Prostate gland (tissue), 2 donors: ENCODE data around the gene SUV39H1.

ENCODE experiments used
- POLR2A ChIP-seq: fragments of 450-650 bp; IDR thresholded peaks from one replicate; pipeline ENCODE4 v1.6.1; 2016; ENCODE audit warnings: antibody characterized with exemption, mild to moderate bottlenecking
- TF ChIP-seq, protein P1 (sequence below), 4 experiments: fragments of 200-600 bp in 2 of 4; fragments of 450-650 bp in 2 of 4; sonication (generic) in 2 of 4; IDR thresholded peaks; 1 replicate in 3 of 4; 2 replicates in 1 of 4; pipeline ENCODE4 v1.5.1; 2016 to 2019; ENCODE audit warnings: antibody characterized with exemption in 4 of 4, mild to moderate bottlenecking in 2 of 4, moderate library complexity in 2 of 4

- TF ChIP-seq, protein P1, sequence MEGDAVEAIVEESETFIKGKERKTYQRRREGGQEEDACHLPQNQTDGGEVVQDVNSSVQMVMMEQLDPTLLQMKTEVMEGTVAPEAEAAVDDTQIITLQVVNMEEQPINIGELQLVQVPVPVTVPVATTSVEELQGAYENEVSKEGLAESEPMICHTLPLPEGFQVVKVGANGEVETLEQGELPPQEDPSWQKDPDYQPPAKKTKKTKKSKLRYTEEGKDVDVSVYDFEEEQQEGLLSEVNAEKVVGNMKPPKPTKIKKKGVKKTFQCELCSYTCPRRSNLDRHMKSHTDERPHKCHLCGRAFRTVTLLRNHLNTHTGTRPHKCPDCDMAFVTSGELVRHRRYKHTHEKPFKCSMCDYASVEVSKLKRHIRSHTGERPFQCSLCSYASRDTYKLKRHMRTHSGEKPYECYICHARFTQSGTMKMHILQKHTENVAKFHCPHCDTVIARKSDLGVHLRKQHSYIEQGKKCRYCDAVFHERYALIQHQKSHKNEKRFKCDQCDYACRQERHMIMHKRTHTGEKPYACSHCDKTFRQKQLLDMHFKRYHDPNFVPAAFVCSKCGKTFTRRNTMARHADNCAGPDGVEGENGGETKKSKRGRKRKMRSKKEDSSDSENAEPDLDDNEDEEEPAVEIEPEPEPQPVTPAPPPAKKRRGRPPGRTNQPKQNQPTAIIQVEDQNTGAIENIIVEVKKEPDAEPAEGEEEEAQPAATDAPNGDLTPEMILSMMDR (IDR thresholded peaks at IDR 0.05), result no peak
- TF ChIP-seq POLR2A, result no peak
Measured at GRCh38 chrX:48700246-48700645, 3.7 kb downstream of the SUV39H1 start.
